Activated T-cell treated with anti-CD3 and anti-CD28 coated beads, Interleukin-2, amount 50 U/mL, for 72 hours (primary cell): ENCODE data around the gene TNFAIP2. TPM values are rescaled to one million over a fixed set of nuclear protein-coding genes. Genes with fewer than 3 reads are reported as not detected.

Experiments
- ATAC-seq, 2 donors: fragments of 150-1000 bp; cut with Tn5 transposase; replicated peaks in 1 of 2; 2 replicates each; pipeline ENCODE4 v1.10.0; 2021; ENCODE audit warnings: moderate library complexity in 2 of 2, mild to moderate bottlenecking in 1 of 2
- DNase-seq, 2 donors: peaks; one replicate each; pipeline ENCODE4 v3.0.0; 2021 to 2022; ENCODE audit warnings: mixed read lengths in 1 of 2
- H3K27ac Mint-ChIP-seq: one replicate; pipeline ENCODE4 v1.8.0; 2022; ENCODE audit warnings: mild to moderate bottlenecking, moderate library complexity, mixed read lengths
- H3K27me3 Mint-ChIP-seq: one replicate; pipeline ENCODE4 v1.8.0; 2022; ENCODE audit warnings: low read depth, mixed read lengths
- H3K36me3 Mint-ChIP-seq, 2 donors: one replicate each; pipeline ENCODE4 v1.8.0; 2022; ENCODE audit warnings: mixed read lengths in 2 of 2, mild to moderate bottlenecking in 1 of 2; ENCODE audit not compliant: insufficient read depth in 2 of 2
- H3K4me1 Mint-ChIP-seq: one replicate; pipeline ENCODE4 v1.8.0; 2022; ENCODE audit warnings: low read depth, mixed read lengths
- H3K4me3 Mint-ChIP-seq, 2 donors: one replicate each; pipeline ENCODE4 v1.8.0; 2022; ENCODE audit warnings: mild to moderate bottlenecking in 2 of 2, mixed read lengths in 2 of 2, moderate library complexity in 2 of 2
- H3K9me3 Mint-ChIP-seq, 2 donors: one replicate each; pipeline ENCODE4 v1.8.0; 2022; ENCODE audit warnings: mixed read lengths in 2 of 2
- total RNA-seq, 2 donors: library from RNA; stranded (reverse); gene quantifications; one replicate each; pipeline ENCODE4 v1.2.3, GENCODE V29; 2022

TNFAIP2 gene
- total RNA-seq, 2 donors from 2014 or later: 8.8 to 12.2 TPM

DNA sequence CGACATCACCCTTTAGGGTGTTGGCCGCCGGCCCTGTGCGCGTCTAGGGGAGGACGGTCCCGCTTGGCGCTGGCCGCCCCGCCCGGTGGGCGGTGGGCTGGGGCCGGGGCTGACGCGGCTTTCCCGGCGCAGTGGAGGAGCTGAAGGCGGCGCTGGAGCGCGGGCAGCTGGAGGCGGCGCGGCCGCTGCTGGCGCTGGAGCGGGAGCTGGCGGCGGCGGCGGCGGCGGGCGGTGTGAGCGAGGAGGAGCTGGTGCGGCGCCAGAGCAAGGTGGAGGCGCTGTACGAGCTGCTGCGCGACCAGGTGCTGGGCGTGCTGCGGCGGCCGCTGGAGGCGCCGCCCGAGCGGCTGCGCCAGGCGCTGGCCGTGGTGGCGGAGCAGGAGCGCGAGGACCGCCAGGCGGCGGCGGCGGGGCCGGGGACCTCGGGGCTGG is 3.6 kb downstream of the TNFAIP2 start:
- H3K4me3 Mint-ChIP-seq: no peak overlapping the region
- H3K9me3 Mint-ChIP-seq: no peaks in the 10 kb centered on the region
- H3K36me3 Mint-ChIP-seq: no peaks in the 10 kb centered on the region
- peaks cover 5% of the 10 kb centered on the region for H3K27me3 Mint-ChIP-seq
- DNase-seq (no peak), ATAC-seq (no peak)
- peaks cover 10% of the 10 kb centered on the region for H3K4me1 Mint-ChIP-seq
- H3K27ac Mint-ChIP-seq: no peak overlapping the region

DNA sequence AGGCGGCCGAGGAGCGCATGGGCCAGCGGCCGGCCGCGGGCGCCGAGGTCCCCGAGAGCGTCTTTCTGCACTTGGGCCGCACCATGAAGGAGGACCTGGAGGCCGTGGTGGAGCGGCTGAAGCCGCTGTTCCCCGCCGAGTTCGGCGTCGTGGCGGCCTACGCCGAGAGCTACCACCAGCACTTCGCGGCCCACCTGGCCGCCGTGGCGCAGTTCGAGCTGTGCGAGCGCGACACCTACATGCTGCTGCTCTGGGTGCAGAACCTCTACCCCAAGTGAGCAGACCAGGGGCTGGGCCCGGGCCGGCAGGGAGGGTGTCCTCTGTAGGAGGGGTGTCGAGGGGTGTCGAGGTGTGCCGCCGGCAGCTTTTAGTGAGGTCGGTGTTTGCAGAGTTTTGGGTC is 4.1 kb downstream of the TNFAIP2 start:
- Mint-ChIP-seq H3K9me3 (no peaks in the 10 kb centered on the region), H3K4me1 (peaks cover 5% of the 10 kb centered on the region), H3K27me3 (peaks cover 5% of the 10 kb centered on the region), H3K4me3 (no peak overlapping the region), H3K36me3 (no peaks in the 10 kb centered on the region), H3K27ac (no peak overlapping the region)
- DNase-seq: no peak
- ATAC-seq: no peak

GRCh38 chr14:103127861-103128598 is 4.8 kb downstream of the TNFAIP2 start:
- Mint-ChIP-seq H3K36me3 (no peaks in the 10 kb centered on the region), H3K9me3 (no peaks in the 10 kb centered on the region), H3K27me3 (peaks cover 5% of the 10 kb centered on the region), H3K4me3 (no peak overlapping the region), H3K4me1 (peaks cover 4% of the 10 kb centered on the region), H3K27ac (no peak overlapping the region)
- DNase-seq (no peak), ATAC-seq (no peak)

DNA sequence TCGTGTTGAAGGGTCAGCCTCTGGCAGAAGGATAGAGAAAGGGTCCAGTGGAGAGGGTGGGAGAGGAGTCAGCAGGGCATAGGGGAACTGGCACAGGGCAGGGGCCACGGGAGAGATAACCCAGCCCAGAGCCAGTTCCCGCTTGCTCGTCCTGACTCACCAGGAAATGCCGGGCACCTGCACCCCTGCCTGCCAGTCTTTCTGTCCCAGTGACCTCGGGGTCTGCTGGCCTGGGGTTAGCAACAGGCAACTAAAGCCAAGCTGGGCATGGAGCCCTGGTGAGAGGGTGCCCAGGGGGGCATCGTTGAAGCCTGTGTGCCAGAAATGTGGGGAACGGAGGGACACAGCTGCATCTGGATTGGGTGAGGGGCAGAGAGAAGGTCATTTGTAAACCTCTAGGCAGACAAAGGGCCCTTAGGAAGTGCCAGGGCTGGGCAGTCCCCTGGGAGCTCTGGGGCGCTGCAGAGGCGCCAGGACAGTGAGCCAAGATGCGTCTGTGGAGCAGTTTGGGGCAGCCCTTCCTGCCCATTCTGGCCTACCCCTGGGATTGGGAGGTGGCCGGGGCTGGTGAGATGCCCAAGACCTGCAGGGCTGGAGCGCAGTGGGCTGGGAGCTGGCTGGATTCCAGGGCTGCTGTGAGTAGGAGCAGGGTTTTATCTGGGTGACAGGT is 5.5 kb downstream of the TNFAIP2 start:
- Mint-ChIP-seq H3K27me3 (peaks cover 5% of the 10 kb centered on the region), H3K36me3 (no peaks in the 10 kb centered on the region), H3K27ac (no peak overlapping the region), H3K9me3 (no peaks in the 10 kb centered on the region), H3K4me1 (peaks cover 4% of the 10 kb centered on the region), H3K4me3 (no peak overlapping the region)
- no peak for DNase-seq
- ATAC-seq: no peak

GRCh38 chr14:103129301-103130016 is 6.2 kb downstream of the TNFAIP2 start:
- Mint-ChIP-seq H3K27ac (no peak overlapping the region), H3K9me3 (no peaks in the 10 kb centered on the region), H3K4me1 (no peaks in the 10 kb centered on the region), H3K36me3 (no peaks in the 10 kb centered on the region), H3K27me3 (no peaks in the 10 kb centered on the region), H3K4me3 (no peak overlapping the region)
- DNase-seq: no peak
- no peak for ATAC-seq

DNA sequence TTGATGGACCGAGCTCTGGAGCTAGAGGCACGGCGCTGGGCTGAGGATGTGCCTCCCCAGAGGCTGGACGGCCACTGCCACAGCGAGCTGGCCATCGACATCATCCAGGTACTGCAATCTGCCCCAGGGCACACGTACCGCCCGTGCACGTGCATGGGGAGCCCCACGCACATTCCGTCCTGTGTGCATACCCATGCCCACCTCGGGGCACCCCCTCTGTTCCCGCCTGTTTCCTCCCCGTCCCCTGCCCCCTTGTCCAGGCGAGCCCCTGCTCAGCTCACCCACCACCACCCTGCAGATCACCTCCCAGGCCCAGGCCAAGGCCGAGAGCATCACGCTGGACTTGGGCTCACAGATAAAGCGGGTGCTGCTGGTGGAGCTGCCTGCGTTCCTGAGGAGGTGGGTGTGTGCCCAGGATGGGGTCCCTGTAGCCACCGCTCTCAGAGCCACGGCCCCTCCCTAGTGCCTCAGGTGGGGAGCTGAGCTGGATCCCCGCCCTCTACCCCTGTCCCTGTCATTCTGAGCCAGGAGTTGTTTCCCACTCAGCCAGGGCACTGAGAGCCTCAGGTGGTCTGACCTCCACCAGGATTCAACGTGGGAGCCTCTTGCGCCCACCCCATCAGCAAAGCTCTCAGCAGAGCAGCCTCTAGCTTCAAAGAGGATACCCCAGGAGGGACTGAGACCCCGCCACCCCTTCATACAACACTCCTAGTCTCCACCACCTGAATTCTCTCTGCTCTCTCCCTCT is 6.9 kb downstream of the TNFAIP2 start:
- DNase-seq (no peak), ATAC-seq (no peak)
- Mint-ChIP-seq H3K27ac (no peak overlapping the region), H3K4me3 (no peak overlapping the region), H3K27me3 (no peaks in the 10 kb centered on the region), H3K9me3 (no peaks in the 10 kb centered on the region), H3K36me3 (no peaks in the 10 kb centered on the region), H3K4me1 (no peaks in the 10 kb centered on the region)

- Mint-ChIP-seq H3K36me3 (no peaks in the 10 kb centered on the region), H3K4me1 (no peaks in the 10 kb centered on the region), H3K4me3 (no peak overlapping the region), H3K27ac (no peak overlapping the region), H3K9me3 (no peaks in the 10 kb centered on the region), H3K27me3 (no peaks in the 10 kb centered on the region)
- ATAC-seq: no peak
- no peak for DNase-seq
Measured at GRCh38 chr14:103130965-103131364, 7.7 kb downstream of the TNFAIP2 start.

- DNase-seq (no peak), ATAC-seq (no peak)
- no peaks in the 10 kb centered on the region for H3K36me3 Mint-ChIP-seq
- no peak overlapping the region for H3K4me3 Mint-ChIP-seq
- no peaks in the 10 kb centered on the region for H3K9me3 Mint-ChIP-seq
- no peak overlapping the region for H3K27ac Mint-ChIP-seq
- H3K27me3 Mint-ChIP-seq: no peaks in the 10 kb centered on the region
- no peaks in the 10 kb centered on the region for H3K4me1 Mint-ChIP-seq
Measured at GRCh38 chr14:103131580-103131979, 8.3 kb downstream of the TNFAIP2 start.

GRCh38 chr14:103132381-103133209 is 9.3 kb downstream of the TNFAIP2 start:
- Mint-ChIP-seq H3K4me1 (no peaks in the 10 kb centered on the region), H3K4me3 (no peak overlapping the region), H3K27ac (no peak overlapping the region)

GRCh38 chr14:103133210-103134140 is 10.2 kb downstream of the TNFAIP2 start:
- Mint-ChIP-seq H3K9me3 (no peaks in the 10 kb centered on the region), H3K27ac (no peak overlapping the region), H3K36me3 (no peaks in the 10 kb centered on the region), H3K4me3 (no peak overlapping the region), H3K4me1 (no peaks in the 10 kb centered on the region), H3K27me3 (no peaks in the 10 kb centered on the region)
- DNase-seq (no peak), ATAC-seq (no peak)

More at GRCh38 chr14:103132381-103133209, 9.3 kb downstream of the TNFAIP2 start:
- ATAC-seq: no peak
- no peaks in the 10 kb centered on the region for H3K36me3 Mint-ChIP-seq
- H3K27me3 Mint-ChIP-seq: no peaks in the 10 kb centered on the region
- no peak for DNase-seq
- H3K9me3 Mint-ChIP-seq: no peaks in the 10 kb centered on the region

- no peak overlapping the region for H3K27ac Mint-ChIP-seq
- no peaks in the 10 kb centered on the region for H3K9me3 Mint-ChIP-seq
- no peaks in the 10 kb centered on the region for H3K36me3 Mint-ChIP-seq
- ATAC-seq: no peak
- no peak for DNase-seq
- H3K4me3 Mint-ChIP-seq: no peak overlapping the region
- H3K27me3 Mint-ChIP-seq: no peaks in the 10 kb centered on the region
- no peaks in the 10 kb centered on the region for H3K4me1 Mint-ChIP-seq
Measured at GRCh38 chr14:103134405-103134804, 11.1 kb downstream of the TNFAIP2 start.
